Neural cell (in vitro differentiated cells): Measurements from ENCODE around the gene SUFU. TPM values are rescaled to one million over a fixed set of nuclear protein-coding genes. Genes with fewer than 3 reads are reported as not detected.

ENCODE experiments used
- H2AFZ ChIP-seq: fragments of 200-600, 300-800 bp; sonication (generic), shearing (Covaris generic); 2 replicates; pipeline ENCODE4 v1.6.0; 2014; ENCODE audit warnings: low read depth, mild to moderate bottlenecking, antibody characterized with exemption, low read length, moderate library complexity
- H3F3A ChIP-seq: fragments of 200-600 bp; shearing (Covaris generic); 2 replicates; pipeline ENCODE4 v1.6.1; 2016; ENCODE audit warnings: mild to moderate bottlenecking, moderate library complexity, mixed read lengths, antibody characterized with exemption, low read length; ENCODE audit not compliant: insufficient read depth, poor library complexity, severe bottlenecking
- H3K27ac ChIP-seq: fragments of 200-600, 300-800 bp; sonication (generic), shearing (Covaris generic); 2 replicates; pipeline ENCODE4 v1.5.1; 2014; ENCODE audit warnings: mild to moderate bottlenecking, low read length, moderate library complexity
- H3K27me3 ChIP-seq: fragments of 300-800, 200-600 bp; sonication (generic), shearing (Covaris generic); 2 replicates; pipeline ENCODE4 v1.6.0; 2014; ENCODE audit warnings: mild to moderate bottlenecking, low read depth, low read length, moderate library complexity; ENCODE audit not compliant: insufficient read depth
- H3K36me3 ChIP-seq: fragments of 300-800, 200-600 bp; sonication (generic), shearing (Covaris generic); 2 replicates; pipeline ENCODE4 v1.5.1; 2014; ENCODE audit warnings: mild to moderate bottlenecking, antibody characterized with exemption, low read length, moderate library complexity; ENCODE audit not compliant: insufficient read depth
- H3K4me2 ChIP-seq: fragments of 300-800, 200-600 bp; sonication (generic), shearing (Covaris generic); 2 replicates; pipeline ENCODE4 v1.6.0; 2014; ENCODE audit warnings: mild to moderate bottlenecking, low read length
- H3K4me3 ChIP-seq: fragments of 300-800, 200-600 bp; sonication (generic), shearing (Covaris generic); 2 replicates; pipeline ENCODE4 v1.5.1; 2014; ENCODE audit warnings: mild to moderate bottlenecking, low read length, moderate library complexity
- H3K79me2 ChIP-seq: fragments of 200-600 bp; shearing (Covaris generic); replicated peaks from 2 replicates; pipeline ENCODE4 v1.6.0; 2014; ENCODE audit warnings: mild to moderate bottlenecking, low read length, moderate library complexity; ENCODE audit not compliant: insufficient read depth
- H3K9ac ChIP-seq: fragments of 300-800, 200-600 bp; sonication (generic), shearing (Covaris generic); 2 replicates; pipeline ENCODE4 v1.6.1; 2016; ENCODE audit warnings: mild to moderate bottlenecking, low read length, mixed read lengths
- H3K9me2 ChIP-seq: fragments of 200-600 bp; shearing (Covaris generic); 2 replicates; pipeline ENCODE4 v1.6.1; 2016; ENCODE audit warnings: mild to moderate bottlenecking, low read length, mixed read lengths; ENCODE audit not compliant: insufficient read depth
- H3K9me3 ChIP-seq: fragments of 200-600, 300-800 bp; sonication (generic), shearing (Covaris generic); 2 replicates; pipeline ENCODE4 v1.6.1; 2016; ENCODE audit warnings: mild to moderate bottlenecking, mixed run types, low read length, moderate library complexity, mixed read lengths
- H4K20me1 ChIP-seq: fragments of 200-600 bp; shearing (Covaris generic); 2 replicates; pipeline ENCODE4 v1.6.1; 2016; ENCODE audit warnings: mild to moderate bottlenecking, mixed run types; ENCODE audit not compliant: insufficient read depth
- CTCF ChIP-seq: fragments of 450-650 bp; IDR thresholded peaks from 2 replicates; pipeline ENCODE4 v1.5.1; 2014; ENCODE audit warnings: antibody characterized with exemption, mild to moderate bottlenecking, moderate library complexity; ENCODE audit not compliant: poor library complexity, severe bottlenecking
- EZH2 ChIP-seq: fragments of 200-600, 300-800 bp; shearing (Covaris generic), sonication (generic); IDR thresholded peaks from 2 replicates; pipeline ENCODE4 v1.6.1; 2014; ENCODE audit warnings: antibody characterized with exemption, low read length, borderline replicate concordance, mild to moderate bottlenecking; ENCODE audit not compliant: insufficient read depth, poor library complexity, severe bottlenecking
- MXI1 ChIP-seq: fragments of 450-650 bp; conservative IDR thresholded peaks from 2 replicates; pipeline ENCODE4 v1.6.1; 2014; ENCODE audit warnings: antibody characterized with exemption, mild to moderate bottlenecking; ENCODE audit not compliant: poor library complexity, severe bottlenecking
- POLR2AphosphoS5 ChIP-seq: IDR thresholded peaks from 2 replicates; pipeline ENCODE4 v1.6.1; 2012
- RAD21 ChIP-seq: fragments of 450-650 bp; conservative IDR thresholded peaks from 2 replicates; pipeline ENCODE4 v1.6.1; 2014; ENCODE audit warnings: antibody characterized with exemption, mild to moderate bottlenecking, moderate library complexity
- REST ChIP-seq: IDR thresholded peaks from 2 replicates; pipeline ENCODE4 v1.6.1; 2012; ENCODE audit warnings: borderline replicate concordance
- SMC3 ChIP-seq: fragments of 450-650 bp; conservative IDR thresholded peaks from 2 replicates; pipeline ENCODE4 v1.6.1; 2014; ENCODE audit warnings: antibody characterized with exemption, mild to moderate bottlenecking, moderate library complexity; ENCODE audit not compliant: poor library complexity
- TAF1 ChIP-seq: IDR thresholded peaks from 2 replicates; pipeline ENCODE4 v1.6.1; 2012; ENCODE audit warnings: low read depth
- polyA plus RNA-seq: library from polyadenylated mRNA; depleted of rRNA; stranded (reverse); fragments of >200 nt; gene quantifications from 2 replicates; pipeline ENCODE4 v1.2.3, GENCODE V29; 2014

The SUFU gene
- polyA plus RNA-seq, 1 donor from 2014 or later, result 4.8 TPM

GRCh38 chr10:102564209-102564834, 60.5 kb downstream of the SUFU start:
- no peaks in the 10 kb centered on the region for H3K9me2 ChIP-seq
- no peak overlapping the region for H3K9ac ChIP-seq
- TF ChIP-seq TAF1 (no peak), POLR2AphosphoS5 (no peak), CTCF (no peak), MXI1 (no peak), REST (no peak)
- H3K4me3 ChIP-seq, result no peak overlapping the region
- no peaks in the 10 kb centered on the region for H4K20me1 ChIP-seq
- no peaks in the 10 kb centered on the region for H3K36me3 ChIP-seq
- no peaks in the 10 kb centered on the region for H3K79me2 ChIP-seq
- no peak overlapping the region for H2AFZ ChIP-seq
- H3K4me2 ChIP-seq, result no peak overlapping the region
- no peaks in the 10 kb centered on the region for H3K27me3 ChIP-seq
- no peaks in the 10 kb centered on the region for H3F3A ChIP-seq
- no peaks in the 10 kb centered on the region for H3K9me3 ChIP-seq
- no peak overlapping the region for H3K27ac ChIP-seq

- no peak overlapping the region for H2AFZ ChIP-seq
- H3K4me2 ChIP-seq, result no peak overlapping the region
- no peaks in the 10 kb centered on the region for H3K36me3 ChIP-seq
- H3K9ac ChIP-seq, result no peak overlapping the region
- H3K9me2 ChIP-seq, result no peaks in the 10 kb centered on the region
- H3F3A ChIP-seq, result no peaks in the 10 kb centered on the region
- no peaks in the 10 kb centered on the region for H3K9me3 ChIP-seq
- H3K27ac ChIP-seq, result no peak overlapping the region
- TF ChIP-seq TAF1 (no peak), RAD21 (no peak), SMC3 (no peak)
- no peaks in the 10 kb centered on the region for H3K79me2 ChIP-seq
- H4K20me1 ChIP-seq, result no peaks in the 10 kb centered on the region
- H3K27me3 ChIP-seq, result no peaks in the 10 kb centered on the region
- no peak overlapping the region for H3K4me3 ChIP-seq
Measured at GRCh38 chr10:102565793-102566192, 62.0 kb downstream of the SUFU start.

GRCh38 chr10:102578782-102579181, 75.0 kb downstream of the SUFU start:
- H3K27me3 ChIP-seq, result no peaks in the 10 kb centered on the region
- no peaks in the 10 kb centered on the region for H3K36me3 ChIP-seq
- H3K79me2 ChIP-seq, result peaks cover 7% of the 10 kb centered on the region
- no peak overlapping the region for H3K4me3 ChIP-seq
- H3F3A ChIP-seq, result no peaks in the 10 kb centered on the region
- peaks cover 4% of the 10 kb centered on the region for H4K20me1 ChIP-seq
- H2AFZ ChIP-seq, result no peak overlapping the region
- TF ChIP-seq REST (no peak), TAF1 (no peak), EZH2 (no peak), MXI1 (no peak)
- H3K27ac ChIP-seq, result no peak overlapping the region
- no peak overlapping the region for H3K9ac ChIP-seq
- H3K4me2 ChIP-seq, result no peak overlapping the region
- H3K9me2 ChIP-seq, result no peaks in the 10 kb centered on the region
- no peaks in the 10 kb centered on the region for H3K9me3 ChIP-seq
